HepG2 (cell line): ENCODE results near the gene RPTOR. TPM values are rescaled to one million over a fixed set of nuclear protein-coding genes. Genes with fewer than 3 reads are reported as not detected.

Experiments used
- ATAC-seq: fragments of 200-7000 bp; cut with Tn5 transposase; 3 replicates; pipeline ENCODE4 v1.9.1; 2020; ENCODE audit warnings: mild to moderate bottlenecking, moderate library complexity
- BruUV-seq: library from RNA; stranded (reverse); fragments of 400-500 nt; replicated peaks from 2 replicates; lab custom pipeline; 2021; lab: Mats Ljungman, UMichigan
- CTCF ChIA-PET: fragments of 300-600 bp; formaldehyde crosslinking; extraction: SDS; loops from one replicate; lab custom pipeline; 2021; ENCODE audit warnings: low total read pairs, inconsistent platforms, low intra/inter-chr PET ratio; lab: Yijun Ruan, JAX
- POLR2A ChIA-PET: fragments of 350-600 bp; sonication (Branson Sonifier 250); formaldehyde crosslinking; loops from one replicate; lab custom pipeline; 2020; ENCODE audit warnings: antibody characterized with exemption, inconsistent platforms; lab: Yijun Ruan, JAX
- DNase-seq: peaks from one replicate; pipeline ENCODE4 v3.0.0-alpha.2; 2015; ENCODE audit warnings: low spot score
- FAIRE-seq: peaks from 3 replicates; lab custom pipeline; 2011; peaks lifted over from hg19 to GRCh38; lab: Jason Lieb, UNC
- H2AFZ ChIP-seq: one replicate; pipeline ENCODE4 v1.6.1; 2011; ENCODE audit warnings: low read length, inconsistent platforms
- H3K27ac ChIP-seq: fragments of 300-600 bp; 3 replicates; pipeline ENCODE4 v1.8.0; 2011; ENCODE audit warnings: mixed run types, mild to moderate bottlenecking, mixed read lengths, low read length, inconsistent platforms; ENCODE audit not compliant: insufficient read depth; ENCODE audit errors: extremely low read length
- H3K27me3 ChIP-seq, 2 experiments: fragments of 200-600 bp in 1 of 2; 2 replicates in 1 of 2; 3 replicates in 1 of 2; pipeline versions ENCODE4 v1.6.0 to v1.8.0; 2011; ENCODE audit warnings: low read length in 2 of 2, mild to moderate bottlenecking in 2 of 2, moderate library complexity in 2 of 2, inconsistent platforms in 1 of 2; ENCODE audit not compliant: insufficient read depth in 2 of 2, control insufficient read depth in 1 of 2
- H3K36me3 ChIP-seq, 2 experiments: fragments of 200-600 bp in 1 of 2; replicated peaks in 1 of 2; 2 replicates in 1 of 2; 3 replicates in 1 of 2; pipeline versions ENCODE4 v1.5.1 to v1.8.0; 2011; ENCODE audit warnings: low read length in 2 of 2, inconsistent platforms in 1 of 2; ENCODE audit not compliant: insufficient read depth in 2 of 2, control insufficient read depth in 1 of 2
- H3K4me1 ChIP-seq: 2 replicates; pipeline ENCODE4 v1.5.1; 2012; ENCODE audit warnings: low read length, inconsistent platforms; ENCODE audit not compliant: insufficient read depth
- H3K4me2 ChIP-seq: 2 replicates; pipeline ENCODE4 v1.6.0; 2011; ENCODE audit warnings: low read depth, low read length, inconsistent platforms
- H3K4me3 ChIP-seq, 3 experiments: fragments of 200-600 bp in 1 of 3; sonication (generic), shearing (Covaris generic) in 1 of 3; replicated peaks in 1 of 3; 2 replicates each; pipeline ENCODE4 v1.5.1; 2011 to 2016; ENCODE audit warnings: low read length in 3 of 3, inconsistent platforms in 2 of 3, low read depth in 2 of 3, mild to moderate bottlenecking in 2 of 3, control low read depth in 1 of 3, mixed read lengths in 1 of 3; ENCODE audit not compliant: insufficient read depth in 1 of 3
- H3K79me2 ChIP-seq: one replicate; pipeline ENCODE4 v1.6.1; 2011; ENCODE audit warnings: low read length, inconsistent platforms; ENCODE audit not compliant: insufficient read depth
- H3K9ac ChIP-seq: 2 replicates; pipeline ENCODE4 v1.6.0; 2011; ENCODE audit warnings: mild to moderate bottlenecking, low read depth, low read length, inconsistent platforms; ENCODE audit not compliant: insufficient read depth
- H3K9me3 ChIP-seq: 2 replicates; pipeline ENCODE4 v1.5.1; 2012; ENCODE audit warnings: mild to moderate bottlenecking, low read length
- H4K20me1 ChIP-seq: 2 replicates; pipeline ENCODE4 v1.6.0; 2011; ENCODE audit warnings: inconsistent platforms, mild to moderate bottlenecking, low read length, moderate library complexity; ENCODE audit not compliant: insufficient read depth
- AGO1 ChIP-seq: fragments of 200-400 bp; formaldehyde crosslinking; IDR thresholded peaks from 2 replicates; pipeline ENCODE4 v1.6.1; 2017; ENCODE audit warnings: mild to moderate bottlenecking, low read depth, low read length, moderate library complexity; ENCODE audit not compliant: poor library complexity, severe bottlenecking
- FOXO4 ChIP-seq: sonication (generic); formaldehyde crosslinking; conservative IDR thresholded peaks from 2 replicates; pipeline ENCODE4 v1.8.1; 2023; ENCODE audit warnings: missing genetic modification reagents
- HNRNPL ChIP-seq: fragments of 200-400 bp; formaldehyde crosslinking; IDR thresholded peaks from 2 replicates; pipeline ENCODE4 v1.6.1; 2017; ENCODE audit warnings: mild to moderate bottlenecking, low read depth, low read length
- MIXL1 ChIP-seq: IDR thresholded peaks from 2 replicates; pipeline ENCODE4 v1.6.1; 2016
- NFIC ChIP-seq: IDR thresholded peaks from 2 replicates; pipeline ENCODE4 v1.6.1; 2012; ENCODE audit warnings: mild to moderate bottlenecking, low read length, inconsistent platforms
- RBM22 ChIP-seq: fragments of 200-400 bp; formaldehyde crosslinking; optimal IDR thresholded peaks from 2 replicates; pipeline ENCODE3; 2017; ENCODE audit warnings: mild to moderate bottlenecking, low read length, moderate library complexity
- ZNF256 ChIP-seq: sonication (generic); formaldehyde crosslinking; conservative IDR thresholded peaks from 2 replicates; pipeline ENCODE4 v1.4.0; 2020; ENCODE audit warnings: missing genetic modification reagents
- ZNF260 ChIP-seq: sonication (generic); formaldehyde crosslinking; IDR thresholded peaks from 2 replicates; pipeline ENCODE4 v1.4.0; 2020; ENCODE audit warnings: missing genetic modification reagents, low read depth, mild to moderate bottlenecking, borderline replicate concordance
- ZNF543 ChIP-seq: sonication (generic); formaldehyde crosslinking; IDR thresholded peaks from 2 replicates; pipeline ENCODE4 v1.4.0; 2020; ENCODE audit warnings: mild to moderate bottlenecking, missing genetic modification reagents
- ZNF772 ChIP-seq: sonication (generic); formaldehyde crosslinking; IDR thresholded peaks from 2 replicates; pipeline ENCODE4 v1.5.0; 2020; ENCODE audit warnings: mild to moderate bottlenecking, missing genetic modification reagents
- ZNF800 ChIP-seq: sonication (generic); formaldehyde crosslinking; IDR thresholded peaks from 2 replicates; pipeline ENCODE4 v1.4.0; 2020; ENCODE audit warnings: missing genetic modification reagents
- WGBS: methylation state at CpG from one replicate; pipeline ENCODE4 v1.1.6; 2017; ENCODE audit warnings: low lambda C conversion rate; 5-methylcytosine and 5-hydroxymethylcytosine counted together
- in situ Hi-C: cut with HindIII; loops from 2 replicates; pipeline ENCODE4 v1.10.0; 2017; ENCODE audit warnings: low pct_unique_long_range_greater_than_20kb; ENCODE audit not compliant: extremely low pct_ligation_motif_present
- intact Hi-C: fragments of 100-400 bp; cut with micrococcal nuclease; formaldehyde crosslinking; loops from one replicate; pipeline ENCODE4 v1.10.0; 2022; ENCODE audit not compliant: unreplicated experiment
- polyA plus RNA-seq, 8 experiments: library from polyadenylated mRNA; depleted of rRNA in 3 of 8; stranded (reverse) in 7 of 8; unstranded in 1 of 8; fragments of >200 nt; fragmentation: Illumina TruSeq in 4 of 8; extraction: Trizol in 4 of 8; gene quantifications; 2 replicates each; pipeline versions ENCODE4 v1.2.1 to v1.2.3, GENCODE V29; 2011 to 2016; ENCODE audit warnings: low read depth in 4 of 8, missing spikeins in 1 of 8, mixed read lengths in 1 of 8; ENCODE audit not compliant: insufficient read depth in 1 of 8
- total RNA-seq, 5 experiments: library from RNA; depleted of rRNA; stranded (reverse); fragments of >200 nt; fragmentation: Illumina TruSeq; extraction: Trizol; gene quantifications; 2 replicates each; pipeline ENCODE4 v1.2.3, GENCODE V29; 2016; ENCODE audit warnings: low read depth in 1 of 5
- TF ChIP-seq, protein P1 (sequence below): sonication (generic); formaldehyde crosslinking; IDR thresholded peaks from 2 replicates; pipeline ENCODE4 v1.4.0; 2020; ENCODE audit warnings: missing genetic modification reagents, mild to moderate bottlenecking, borderline replicate concordance
- TF ChIP-seq, protein P2 (sequence below): IDR thresholded peaks from 2 replicates; pipeline ENCODE4 v1.6.1; 2016; ENCODE audit warnings: low read depth, borderline replicate concordance

RPTOR gene
- total and polyA plus RNA-seq, 2 of the 13 experiments (the other 11 are each of a cell fraction or from before 2014, with no cell fraction given): 6.6 to 25.3 TPM

- TF ChIP-seq, protein P1, sequence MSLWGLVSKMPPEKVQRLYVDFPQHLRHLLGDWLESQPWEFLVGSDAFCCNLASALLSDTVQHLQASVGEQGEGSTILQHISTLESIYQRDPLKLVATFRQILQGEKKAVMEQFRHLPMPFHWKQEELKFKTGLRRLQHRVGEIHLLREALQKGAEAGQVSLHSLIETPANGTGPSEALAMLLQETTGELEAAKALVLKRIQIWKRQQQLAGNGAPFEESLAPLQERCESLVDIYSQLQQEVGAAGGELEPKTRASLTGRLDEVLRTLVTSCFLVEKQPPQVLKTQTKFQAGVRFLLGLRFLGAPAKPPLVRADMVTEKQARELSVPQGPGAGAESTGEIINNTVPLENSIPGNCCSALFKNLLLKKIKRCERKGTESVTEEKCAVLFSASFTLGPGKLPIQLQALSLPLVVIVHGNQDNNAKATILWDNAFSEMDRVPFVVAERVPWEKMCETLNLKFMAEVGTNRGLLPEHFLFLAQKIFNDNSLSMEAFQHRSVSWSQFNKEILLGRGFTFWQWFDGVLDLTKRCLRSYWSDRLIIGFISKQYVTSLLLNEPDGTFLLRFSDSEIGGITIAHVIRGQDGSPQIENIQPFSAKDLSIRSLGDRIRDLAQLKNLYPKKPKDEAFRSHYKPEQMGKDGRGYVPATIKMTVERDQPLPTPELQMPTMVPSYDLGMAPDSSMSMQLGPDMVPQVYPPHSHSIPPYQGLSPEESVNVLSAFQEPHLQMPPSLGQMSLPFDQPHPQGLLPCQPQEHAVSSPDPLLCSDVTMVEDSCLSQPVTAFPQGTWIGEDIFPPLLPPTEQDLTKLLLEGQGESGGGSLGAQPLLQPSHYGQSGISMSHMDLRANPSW (CRISPR knock-in tag): no peak
- TF ChIP-seq, all 625 proteins: peak for 1
These were observed 414.8 kb downstream of the RPTOR start (continued) for GRCh38 chr17:80959330-80960036.

DNA sequence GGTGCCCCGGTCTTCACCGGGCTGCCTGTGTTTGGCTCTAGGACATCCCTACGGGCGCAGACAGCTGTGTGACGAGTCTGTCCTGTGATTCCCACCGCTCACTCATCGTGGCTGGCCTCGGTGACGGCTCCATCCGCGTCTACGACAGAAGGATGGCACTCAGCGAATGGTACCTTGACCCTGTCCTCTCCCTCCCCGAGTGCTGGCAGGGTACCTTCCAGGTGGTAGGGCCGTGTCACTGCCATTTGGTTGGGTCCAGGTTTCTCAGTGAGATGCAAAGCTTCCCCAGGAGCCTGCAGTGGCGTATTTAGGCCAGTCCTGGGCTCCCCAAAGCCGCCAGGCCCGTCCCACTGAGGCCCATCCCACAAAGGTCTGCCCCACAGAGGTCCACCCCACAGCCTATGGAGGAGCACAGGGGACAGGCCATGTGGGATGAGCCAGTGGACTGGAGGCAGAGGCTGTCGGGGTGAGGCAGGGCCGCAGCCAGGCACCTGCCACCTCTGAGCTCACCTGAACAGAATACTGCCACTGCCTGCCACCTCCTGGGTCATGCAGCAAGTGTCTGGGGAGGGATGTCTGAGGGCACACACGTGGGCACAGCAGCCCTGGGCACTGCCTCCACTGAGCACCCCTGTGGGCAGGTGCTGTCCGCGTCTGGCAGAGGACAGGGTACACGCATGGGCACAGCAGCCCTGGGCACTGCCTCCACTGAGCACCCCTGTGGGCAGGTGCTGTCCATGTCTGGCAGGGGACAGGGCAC lies 415.6 kb downstream of the RPTOR start:
- Histone ChIP-seq H3K9ac (no peak overlapping the region), H4K20me1 (no peaks in the 10 kb centered on the region), H3K4me2 (no peak overlapping the region), H3K4me3 (no peak overlapping the region), H2AFZ (no peak overlapping the region), H3K9me3 (no peaks in the 10 kb centered on the region), H3K27ac (no peak overlapping the region), H3K4me1 (no peaks in the 10 kb centered on the region), H3K36me3 (peaks cover 9% of the 10 kb centered on the region in 2 experiments; a peak in 3 of 5 replicates), H3K79me2 (no peaks in the 10 kb centered on the region), H3K27me3 (no peaks in the 10 kb centered on the region)
- intact Hi-C loops: no loop called here
- WGBS: 98% methylated on average over 10 of the region's 24 CpGs
- no peak for ATAC-seq
- BruUV-seq: no TSS peak
- in situ Hi-C loops: no loop called here
- no peak for TF ChIP-seq ZNF260 (CRISPR knock-in tag)
- TF ChIP-seq, protein P2, sequence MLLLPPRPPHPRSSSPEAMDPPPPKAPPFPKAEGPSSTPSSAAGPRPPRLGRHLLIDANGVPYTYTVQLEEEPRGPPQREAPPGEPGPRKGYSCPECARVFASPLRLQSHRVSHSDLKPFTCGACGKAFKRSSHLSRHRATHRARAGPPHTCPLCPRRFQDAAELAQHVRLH: no peak
- no peak for TF ChIP-seq AGO1
- no peak for TF ChIP-seq ZNF772 (CRISPR knock-in tag)
- TF ChIP-seq HNRNPL: 0 out of 2 replicates have a peak, but pooled peaks have one; percentile 64
- TF ChIP-seq ZNF256 (CRISPR knock-in tag): no peak
- TF ChIP-seq ZNF800 (CRISPR knock-in tag): no peak
- TF ChIP-seq FOXO4 (CRISPR knock-in tag): no peak
- no peak for TF ChIP-seq MIXL1 (CRISPR knock-in tag)
- no peak for TF ChIP-seq NFIC
- peak; percentile 37 for TF ChIP-seq RBM22
- TF ChIP-seq ZNF543 (CRISPR knock-in tag): no peak
- ChIA-PET CTCF (no interaction called here), POLR2A (no interaction called here)
- no peak for FAIRE-seq
- DNase-seq: no peak
